Measurements from ENCODE around the gene RDX. TPM values are rescaled to one million over a fixed set of nuclear protein-coding genes. Genes with fewer than 3 reads are reported as not detected.

RDX gene
- total and polyA plus RNA-seq, 2 of the 8 experiments (the other 6 are each of a cell fraction or from before 2014, with no cell fraction given), result 27.4 to 100 TPM

DNA sequence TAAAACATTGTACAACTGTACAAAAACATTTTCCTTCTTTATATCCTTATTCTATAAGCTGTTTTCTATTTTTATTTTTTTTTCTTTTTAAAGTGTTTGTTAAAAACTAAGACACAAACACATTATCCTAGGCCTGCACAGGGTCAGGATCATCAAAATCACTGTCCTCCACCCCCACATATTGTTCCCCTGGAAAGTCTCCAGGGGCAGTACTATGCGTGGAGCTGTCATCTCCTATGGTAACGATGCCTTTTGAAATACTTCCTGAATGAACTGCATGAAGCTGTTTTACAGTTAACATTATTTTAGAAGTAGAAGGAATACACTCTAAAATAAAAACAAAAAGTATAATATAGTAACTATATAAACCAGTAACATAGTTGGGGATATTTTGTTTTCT is 136.0 kb downstream of the RDX start:
- Histone ChIP-seq H3K4ac (replicated peaks; ENCODE audit: insufficient read length, low read depth, low read length) (no peak overlapping the region), H3K9me3 (ENCODE audit: insufficient read depth in 2 of 2, low read depth in 1 of 2, low read length in 1 of 2) (no peaks in the 10 kb centered on the region), H3K4me2 (ENCODE audit: insufficient read depth in 1 of 2, low read depth in 2 of 2, low read length in 2 of 2) (no peak overlapping the region), H4K91ac (replicated peaks; ENCODE audit: insufficient read length, low read length) (no peak overlapping the region), H2BK5ac (ENCODE audit: low read depth, low read length) (no peak overlapping the region), H2BK120ac (replicated peaks; ENCODE audit: low read depth, low read length) (no peak overlapping the region), H2AFZ (ENCODE audit: low read length) (no peak overlapping the region), H3K9ac (replicated peaks in 1 of 4; ENCODE audit: extremely low read depth in 1 of 4, low read depth in 3 of 4, low read length in 3 of 4) (no peak overlapping the region), H4K20me1 (replicated peaks in 1 of 2; ENCODE audit: control insufficient read depth in 1 of 2, insufficient read depth in 2 of 2, low read length in 2 of 2) (no peaks in the 10 kb centered on the region), H3K79me2 (ENCODE audit: control insufficient read depth in 1 of 2, insufficient read depth in 2 of 2, low read length in 2 of 2) (no peaks in the 10 kb centered on the region), H3K27ac (ENCODE audit: low read depth, low read length) (no peak overlapping the region), H2BK12ac (ENCODE audit: low read depth, low read length) (no peak overlapping the region), H2AK5ac (ENCODE audit: low read depth, low read length) (no peak overlapping the region), H4K8ac (ENCODE audit: extremely low read depth, insufficient read depth, low read length) (no peak overlapping the region), H3K79me1 (ENCODE audit: low read depth, low read length) (no peaks in the 10 kb centered on the region), H4K5ac (ENCODE audit: insufficient read length, low read depth, low read length) (no peak overlapping the region), H2BK15ac (ENCODE audit: low read length) (no peak overlapping the region), H3K56ac (replicated peaks; ENCODE audit: insufficient read length, low read depth, low read length) (no peak overlapping the region), H2BK20ac (ENCODE audit: low read length) (no peak overlapping the region), H3K23ac (ENCODE audit: insufficient read length) (no peak overlapping the region), H3K27me3 (replicated peaks in 1 of 4; ENCODE audit: control insufficient read depth in 3 of 4, extremely low read depth in 1 of 4, insufficient read depth in 3 of 4, low read length in 3 of 4) (no peaks in the 10 kb centered on the region), H3K4me1 (replicated peaks in 1 of 4; ENCODE audit: control insufficient read depth in 3 of 4, insufficient read depth in 4 of 4, low read length in 3 of 4) (no peaks in the 10 kb centered on the region), H3K36me3 (ENCODE audit: control insufficient read depth in 2 of 4, insufficient read depth in 4 of 4, low read length in 3 of 4) (peaks cover 4 to 18% (median 9%) of the 10 kb centered on the region in 4 experiments; a peak in 5 of 8 replicates), H3K18ac (ENCODE audit: extremely low read depth, low read length) (no peak overlapping the region), H3K23me2 (ENCODE audit: low read depth, low read length) (no peaks in the 10 kb centered on the region), H3K4me3 (ENCODE audit: extremely low read depth in 1 of 4, insufficient read depth in 2 of 4, low read depth in 3 of 4, low read length in 4 of 4) (no peak overlapping the region), H3K14ac (ENCODE audit: insufficient read length) (no peak overlapping the region)
- FAIRE-seq (no peak), DNase-seq (ENCODE audit: low read depth in 1 of 2, low spot score in 2 of 2) (no peak)
- TF ChIP-seq HDAC2 (IDR thresholded peaks at IDR 0.05; ENCODE audit: borderline replicate concordance in 1 of 2, low read depth in 2 of 2, low read length in 2 of 2) (no peak), CHD1 (IDR thresholded peaks at IDR 0.05; ENCODE audit: low read depth, low read length) (no peak), KDM5A (IDR thresholded peaks at IDR 0.05; ENCODE audit: low read length) (no peak), CTBP2 (IDR thresholded peaks at IDR 0.05; ENCODE audit: borderline replicate concordance, insufficient read depth, insufficient read length, low read length) (no peak), RBBP5 (IDR thresholded peaks at IDR 0.05; ENCODE audit: borderline replicate concordance, low read depth, low read length) (no peak), KDM4A (IDR thresholded peaks at IDR 0.05; ENCODE audit: low read depth, low read length, severe bottlenecking) (no peak), TBP (IDR thresholded peaks at IDR 0.05; ENCODE audit: low read depth, low read length) (no peak), TCF12 (IDR thresholded peaks at IDR 0.05; ENCODE audit: low read depth, low read length) (no peak), SP1 (IDR thresholded peaks at IDR 0.05; ENCODE audit: low read depth, low read length) (no peak), CREB1 (IDR thresholded peaks at IDR 0.05) (no peak)
- TF ChIP-seq, protein P1, sequence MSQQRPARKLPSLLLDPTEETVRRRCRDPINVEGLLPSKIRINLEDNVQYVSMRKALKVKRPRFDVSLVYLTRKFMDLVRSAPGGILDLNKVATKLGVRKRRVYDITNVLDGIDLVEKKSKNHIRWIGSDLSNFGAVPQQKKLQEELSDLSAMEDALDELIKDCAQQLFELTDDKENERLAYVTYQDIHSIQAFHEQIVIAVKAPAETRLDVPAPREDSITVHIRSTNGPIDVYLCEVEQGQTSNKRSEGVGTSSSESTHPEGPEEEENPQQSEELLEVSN (IDR thresholded peaks at IDR 0.05), result no peak
- WGBS, 2 experiments (ENCODE audit: extremely low coverage in 1 of 2, insufficient coverage in 1 of 2, insufficient read length in 1 of 2, insufficient replicate concordance in 2 of 2, low coverage in 1 of 2, low lambda C conversion rate in 2 of 2, missing lambda C conversion rate in 1 of 2), result 96% methylated on average over 2 of the region's 2 CpGs; no CpG with 5 or more reads in 1 of the 2 experiments
- ChIA-PET CTCF (ENCODE audit: partially characterized antibody) (interaction anchor here (1.1 kb wide), 2 partner anchors 13 to 214 kb away, joined by 3 read pairs; no protein-coding TSS in a partner anchor), POLR2A (ENCODE audit: partially characterized antibody) (no interaction called here)

Data from H1 (cell line).